ENCODE data around the gene MIS18A.
"Not testable (repeated sequence)": the region's sequence is repeated elsewhere in the genome, so short reads cannot be mapped to it uniquely, and the experiment has no call there.

- TF ChIP-seq CTCF, POLR2A, EP300 (IDR thresholded peaks at IDR 0.05): not testable (repeated sequence)
Measured at GRCh38 chr21:32310976-32311375, 32.1 kb upstream of the MIS18A start.
